GM23338 (cell line): Measurements from ENCODE around the gene AARS2.

Experiments
- CTCF ChIP-seq, 2 experiments: fragments of 200-600 bp in 1 of 2; sonication (generic) in 1 of 2; conservative IDR thresholded peaks; 2 replicates each; pipeline versions ENCODE4 v1.5.1 to v1.6.1; 2016 to 2017; ENCODE audit warnings: antibody characterized with exemption in 2 of 2, low read depth in 2 of 2, mild to moderate bottlenecking in 2 of 2, moderate library complexity in 1 of 2
- EZH2 ChIP-seq: fragments of 200-600 bp; sonication (generic); IDR thresholded peaks from one replicate; pipeline ENCODE4 v1.8.0; 2017; ENCODE audit warnings: antibody characterized with exemption, mild to moderate bottlenecking, low read depth; ENCODE audit not compliant: unreplicated experiment

- no peak for TF ChIP-seq CTCF (conservative IDR thresholded peaks at IDR 0.05; ENCODE audit: low read depth in 2 of 2)
- no peak for TF ChIP-seq EZH2
Measured at GRCh38 chr6:44271914-44272313, 41.2 kb downstream of the AARS2 start.
